H1 (cell line): ENCODE results near the gene OR10G3. TPM values are rescaled to one million over a fixed set of nuclear protein-coding genes. Genes with fewer than 3 reads are reported as not detected.

ENCODE experiments used
- CTCF ChIA-PET: fragments of 300-600 bp; sonication (Branson Sonifier 250); formaldehyde crosslinking; loops from one replicate; lab custom pipeline; 2021; ENCODE audit not compliant: partially characterized antibody; lab: Charles Lee
- POLR2A ChIA-PET: fragments of 300-600 bp; sonication (Branson Sonifier 250); formaldehyde crosslinking; loops from one replicate; lab custom pipeline; 2021; ENCODE audit warnings: inconsistent platforms; ENCODE audit not compliant: partially characterized antibody; lab: Charles Lee
- DNase-seq, 2 experiments: peaks; one replicate each; pipeline versions ENCODE4 v3.0.0 to v3.0.0-alpha.2; 2010 to 2022; ENCODE audit warnings: low spot score in 2 of 2, low read depth in 1 of 2, mixed read lengths in 1 of 2
- FAIRE-seq: peaks from 2 replicates; lab custom pipeline; 2011; peaks lifted over from hg19 to GRCh38; lab: Jason Lieb, UNC
- H2AFZ ChIP-seq: 2 replicates; pipeline ENCODE4 v1.8.1; 2012; ENCODE audit warnings: low read length, inconsistent platforms
- H2AK5ac ChIP-seq: 2 replicates; pipeline ENCODE4 v1.6.1; 2013; ENCODE audit warnings: low read depth, low read length
- H2BK120ac ChIP-seq: replicated peaks from 2 replicates; pipeline ENCODE3; 2013; ENCODE audit warnings: low read depth, low read length, inconsistent platforms
- H2BK12ac ChIP-seq: 2 replicates; pipeline ENCODE4 v1.6.1; 2013; ENCODE audit warnings: low read depth, low read length
- H2BK15ac ChIP-seq: 2 replicates; pipeline ENCODE4 v1.6.1; 2013; ENCODE audit warnings: low read length
- H2BK20ac ChIP-seq: 2 replicates; pipeline ENCODE4 v1.6.1; 2013; ENCODE audit warnings: low read length
- H2BK5ac ChIP-seq: 2 replicates; pipeline ENCODE4 v1.6.1; 2013; ENCODE audit warnings: low read depth, low read length
- H3K14ac ChIP-seq: 2 replicates; pipeline ENCODE4 v1.6.1; 2013; ENCODE audit warnings: inconsistent platforms; ENCODE audit not compliant: insufficient read length
- H3K18ac ChIP-seq: 2 replicates; pipeline ENCODE4 v1.6.1; 2013; ENCODE audit warnings: low read length; ENCODE audit errors: extremely low read depth
- H3K23ac ChIP-seq: 2 replicates; pipeline ENCODE4 v1.6.1; 2013; ENCODE audit warnings: inconsistent platforms; ENCODE audit not compliant: insufficient read length
- H3K23me2 ChIP-seq: 2 replicates; pipeline ENCODE4 v1.6.1; 2013; ENCODE audit warnings: low read depth, low read length
- H3K27ac ChIP-seq: 2 replicates; pipeline ENCODE4 v1.6.1; 2011; ENCODE audit warnings: low read depth, low read length, inconsistent platforms
- H3K27me3 ChIP-seq, 4 experiments: replicated peaks in 1 of 4; 1 replicate in 1 of 4; 2 replicates in 3 of 4; pipeline versions ENCODE4 v1.6.1 to v1.8.1; 2011 to 2013; ENCODE audit warnings: low read length in 3 of 4, mild to moderate bottlenecking in 3 of 4, inconsistent platforms in 2 of 4, mixed read lengths in 2 of 4, moderate library complexity in 1 of 4; ENCODE audit not compliant: control insufficient read depth in 3 of 4, insufficient read depth in 3 of 4; ENCODE audit errors: extremely low read depth in 1 of 4
- H3K36me3 ChIP-seq, 4 experiments: 2 replicates each; pipeline versions ENCODE4 v1.6.1 to v1.8.1; 2011 to 2013; ENCODE audit warnings: mild to moderate bottlenecking in 4 of 4, low read length in 3 of 4, moderate library complexity in 2 of 4, control low read depth in 1 of 4, inconsistent platforms in 1 of 4; ENCODE audit not compliant: insufficient read depth in 4 of 4, control insufficient read depth in 2 of 4
- H3K4ac ChIP-seq: replicated peaks from 2 replicates; pipeline ENCODE3; 2013; ENCODE audit warnings: low read length, low read depth, mixed read lengths, inconsistent platforms; ENCODE audit not compliant: insufficient read length
- H3K4me1 ChIP-seq, 4 experiments: replicated peaks in 1 of 4; 1 replicate in 1 of 4; 2 replicates in 3 of 4; pipeline versions ENCODE4 v1.6.1 to v1.8.1; 2011 to 2013; ENCODE audit warnings: low read length in 3 of 4, inconsistent platforms in 2 of 4, mixed read lengths in 1 of 4; ENCODE audit not compliant: insufficient read depth in 4 of 4, control insufficient read depth in 3 of 4
- H3K4me2 ChIP-seq, 2 experiments: 2 replicates each; pipeline versions ENCODE4 v1.6.1 to v1.8.1; 2011 to 2013; ENCODE audit warnings: low read depth in 2 of 2, low read length in 2 of 2, control low read depth in 1 of 2, inconsistent platforms in 1 of 2, mild to moderate bottlenecking in 1 of 2; ENCODE audit not compliant: insufficient read depth in 1 of 2
- H3K4me3 ChIP-seq, 4 experiments: fragments of 200-600, 300-600 bp in 1 of 4; sonication (generic), shearing (Covaris generic), sonication (Bioruptor Twin) in 1 of 4; 2 replicates each; pipeline versions ENCODE4 v1.5.1 to v1.8.1; 2011 to 2016; ENCODE audit warnings: low read length in 4 of 4, low read depth in 3 of 4, control low read depth in 2 of 4, inconsistent platforms in 2 of 4, mild to moderate bottlenecking in 2 of 4, mixed read lengths in 1 of 4, moderate library complexity in 1 of 4; ENCODE audit not compliant: insufficient read depth in 2 of 4; ENCODE audit errors: extremely low read depth in 1 of 4
- H3K56ac ChIP-seq: replicated peaks from 2 replicates; pipeline ENCODE3; 2013; ENCODE audit warnings: low read depth, mild to moderate bottlenecking, mixed read lengths, low read length, inconsistent platforms; ENCODE audit not compliant: insufficient read length
- H3K79me1 ChIP-seq: 2 replicates; pipeline ENCODE4 v1.6.1; 2013; ENCODE audit warnings: low read depth, low read length, control low read depth
- H3K79me2 ChIP-seq, 2 experiments: 2 replicates each; pipeline versions ENCODE4 v1.6.1 to v1.8.1; 2012 to 2013; ENCODE audit warnings: low read length in 2 of 2, mild to moderate bottlenecking in 2 of 2, inconsistent platforms in 1 of 2; ENCODE audit not compliant: insufficient read depth in 2 of 2, control insufficient read depth in 1 of 2
- H3K9ac ChIP-seq, 4 experiments: replicated peaks in 1 of 4; 1 replicate in 1 of 4; 2 replicates in 3 of 4; pipeline versions ENCODE4 v1.6.1 to v1.8.1; 2011 to 2013; ENCODE audit warnings: low read depth in 3 of 4, low read length in 3 of 4, control low read depth in 2 of 4, mild to moderate bottlenecking in 2 of 4, moderate library complexity in 2 of 4, inconsistent platforms in 1 of 4; ENCODE audit errors: extremely low read depth in 1 of 4
- H3K9me3 ChIP-seq, 2 experiments: 2 replicates each; pipeline versions ENCODE4 v1.6.1 to v1.8.1; 2012 to 2013; ENCODE audit warnings: mild to moderate bottlenecking in 2 of 2, moderate library complexity in 2 of 2, control low read depth in 1 of 2, inconsistent platforms in 1 of 2, low read depth in 1 of 2, low read length in 1 of 2, mixed read lengths in 1 of 2; ENCODE audit not compliant: insufficient read depth in 2 of 2
- H4K20me1 ChIP-seq, 2 experiments: replicated peaks in 1 of 2; 2 replicates each; pipeline versions ENCODE3 to v1.8.1; 2011 to 2013; ENCODE audit warnings: inconsistent platforms in 2 of 2, low read length in 2 of 2, mild to moderate bottlenecking in 1 of 2; ENCODE audit not compliant: insufficient read depth in 2 of 2, control insufficient read depth in 1 of 2
- H4K5ac ChIP-seq: 2 replicates; pipeline ENCODE4 v1.6.1; 2013; ENCODE audit warnings: low read length, low read depth, mixed read lengths, inconsistent platforms; ENCODE audit not compliant: insufficient read length
- H4K8ac ChIP-seq: 2 replicates; pipeline ENCODE4 v1.8.0; 2013; ENCODE audit warnings: mild to moderate bottlenecking, moderate library complexity, low read length, inconsistent platforms; ENCODE audit not compliant: insufficient read depth; ENCODE audit errors: extremely low read depth
- H4K91ac ChIP-seq: replicated peaks from 2 replicates; pipeline ENCODE3; 2013; ENCODE audit warnings: low read length, mixed read lengths, inconsistent platforms; ENCODE audit not compliant: insufficient read length
- BRCA1 ChIP-seq: IDR thresholded peaks from 2 replicates; pipeline ENCODE4 v1.6.1; 2012; ENCODE audit warnings: low read depth, low read length, improper control_type of control experiment
- CREB1 ChIP-seq: IDR thresholded peaks from 2 replicates; pipeline ENCODE4 v1.6.1; 2012; ENCODE audit warnings: inconsistent platforms
- GTF2F1 ChIP-seq: IDR thresholded peaks from 2 replicates; pipeline ENCODE4 v1.6.1; 2012; ENCODE audit warnings: low read depth, low read length, improper control_type of control experiment, borderline replicate concordance
- HDAC2 ChIP-seq, 2 experiments: fragments of 300-600 bp in 1 of 2; sonication (generic) in 1 of 2; IDR thresholded peaks; 2 replicates each; pipeline ENCODE4 v1.6.1; 2011 to 2012; ENCODE audit warnings: low read depth in 2 of 2, low read length in 2 of 2, mild to moderate bottlenecking in 2 of 2, moderate library complexity in 2 of 2, borderline replicate concordance in 1 of 2, inconsistent platforms in 1 of 2
- RNF2 ChIP-seq: fragments of 200-900, 300-1000 bp; sonication (generic); IDR thresholded peaks from 2 replicates; pipeline ENCODE4 v1.7.1; 2016; ENCODE audit warnings: borderline replicate concordance, low read depth, mild to moderate bottlenecking, antibody characterized with exemption, low read length; ENCODE audit not compliant: poor library complexity, severe bottlenecking; ENCODE audit errors: missing control alignments
- polyA plus RNA-seq, 7 experiments: library from polyadenylated mRNA; depleted of rRNA in 3 of 7; stranded (reverse) in 5 of 7; unstranded in 2 of 7; fragments of >200 nt in 5 of 7; fragments of 200-250 nt in 2 of 7; gene quantifications; 1 replicate in 5 of 7; 2 replicates in 1 of 7; 4 replicates in 1 of 7; pipeline versions ENCODE4 v1.2.1 to v1.2.3, GENCODE V29; 2011 to 2013; ENCODE audit warnings: missing spikeins in 2 of 7, mixed read lengths in 2 of 7
- total RNA-seq: library from RNA; stranded (reverse); fragmentation: NEBNext Ultra II Directional; extraction: Animal tissue kit (Norgen Biotek cat#: 25700); gene quantifications from 2 replicates; pipeline ENCODE4 v1.2.1, GENCODE V29; 2021
- TF ChIP-seq, protein P1 (sequence below): IDR thresholded peaks from 2 replicates; pipeline ENCODE4 v1.6.1; 2012; ENCODE audit warnings: inconsistent platforms

The OR10G3 gene
- total and polyA plus RNA-seq, 2 of the 8 experiments (the other 6 are each of a cell fraction or from before 2014, with no cell fraction given) = not detected

DNA sequence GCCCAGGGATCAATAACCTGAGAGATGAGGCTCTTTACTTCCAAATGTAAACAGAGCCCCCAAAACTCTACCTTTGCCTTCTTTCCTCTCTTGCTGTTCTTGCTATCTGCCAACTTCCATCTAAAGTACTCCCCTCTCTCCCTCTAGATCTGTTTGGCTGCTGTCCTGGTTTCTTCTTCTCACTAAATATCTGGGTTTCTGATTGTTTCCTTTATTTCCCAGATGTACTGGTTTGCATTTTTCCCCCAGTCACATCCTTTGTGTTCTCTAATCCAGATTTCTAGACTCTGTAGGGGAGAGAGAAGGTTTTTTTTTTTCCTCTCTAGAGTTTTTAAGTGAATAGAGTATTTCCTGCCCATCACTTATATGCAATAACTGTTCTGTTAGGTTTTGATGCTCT, 46.6 kb downstream of the OR10G3 start:
- H3K9me3 ChIP-seq = no peaks in the 10 kb centered on the region
- 0 out of 2 replicates have a peak overlapping the region, but pooled peaks have one; percentile 11 for H2BK15ac ChIP-seq
- peak overlapping the region; percentile 87 for H4K5ac ChIP-seq
- H3K56ac ChIP-seq = no peak overlapping the region
- no peak for FAIRE-seq
- 0 out of 2 replicates have a peak, but pooled peaks cover 5% of the 10 kb centered on the region for H3K79me1 ChIP-seq
- no peaks in the 10 kb centered on the region for H4K20me1 ChIP-seq
- H2BK12ac ChIP-seq = no peak overlapping the region
- H2BK120ac ChIP-seq = no peak overlapping the region
- H2AFZ ChIP-seq = no peak overlapping the region
- peak overlapping the region; percentile 25; the same call in 1 of the 2 replicates for H3K18ac ChIP-seq
- H3K4me3 ChIP-seq = peak overlapping the region in 2 of 4 experiments; percentile 1 to 91; a peak in 3 of 8 replicates
- H3K79me2 ChIP-seq = peaks cover 36 to 92% of the 10 kb centered on the region in 2 experiments
- DNase-seq = no peak
- no peak overlapping the region; a peak in 1 of 7 replicates for H3K9ac ChIP-seq
- no peak overlapping the region; the same call in 1 of the 2 replicates for H2AK5ac ChIP-seq
- ChIA-PET POLR2A (interaction anchor here (2.0 to 32.5 kb wide), 4 partner anchors 14 to 38 kb away, joined by 9 to 769 read pairs (median 30); partner anchors contain the start of genes METTL3 and SALL2), CTCF (interaction anchor here (1.3 to 2.5 kb wide), 3 partner anchors 10 to 35 kb away, joined by 6 to 11 read pairs (median 10); no protein-coding TSS in a partner anchor)
- H3K23ac ChIP-seq = no peak overlapping the region
- H4K91ac ChIP-seq = peak overlapping the region; percentile 70
- H3K36me3 ChIP-seq = peaks cover 0 to 24% (median under 1%) of the 10 kb centered on the region in 4 experiments; a peak in 1 of 8 replicates
- TF ChIP-seq CREB1 (no peak), BRCA1 (no peak), RNF2 (no peak), HDAC2 (IDR thresholded peaks at IDR 0.05; ENCODE audit: borderline replicate concordance in 1 of 2, low read depth in 2 of 2, low read length in 2 of 2) (no peak), GTF2F1 (no peak)
- TF ChIP-seq, protein P1, sequence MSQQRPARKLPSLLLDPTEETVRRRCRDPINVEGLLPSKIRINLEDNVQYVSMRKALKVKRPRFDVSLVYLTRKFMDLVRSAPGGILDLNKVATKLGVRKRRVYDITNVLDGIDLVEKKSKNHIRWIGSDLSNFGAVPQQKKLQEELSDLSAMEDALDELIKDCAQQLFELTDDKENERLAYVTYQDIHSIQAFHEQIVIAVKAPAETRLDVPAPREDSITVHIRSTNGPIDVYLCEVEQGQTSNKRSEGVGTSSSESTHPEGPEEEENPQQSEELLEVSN = no peak
- peak overlapping the region; percentile 41; the same call in 1 of the 2 replicates for H2BK5ac ChIP-seq
- H3K27ac ChIP-seq = no peak overlapping the region
- H3K4ac ChIP-seq = peak overlapping the region; percentile 12
- no peak overlapping the region for H3K14ac ChIP-seq
- H4K8ac ChIP-seq = no peak overlapping the region
- H3K27me3 ChIP-seq = no peaks in the 10 kb centered on the region
- peak overlapping the region; percentile 74 to 94; a peak in 3 of 4 replicates for H3K4me2 ChIP-seq
- peaks cover 7% of the 10 kb centered on the region; the same call in 1 of the 2 replicates for H3K23me2 ChIP-seq
- peaks cover 10 to 33% (median 22%) of the 10 kb centered on the region in 4 experiments; a peak in 6 of 7 replicates for H3K4me1 ChIP-seq
- peak overlapping the region; percentile 76; the same call in 1 of the 2 replicates for H2BK20ac ChIP-seq
